HG02623 (cell line): ENCODE measurements around the gene SLC4A1AP.
"Not testable (repeated sequence)": the region's sequence is repeated elsewhere in the genome, so short reads cannot be mapped to it uniquely, and the experiment has no call there.

Experiments
- ATAC-seq: cut with Tn5 transposase; IDR thresholded peaks from one replicate; pipeline ENCODE4 v1.9.1; 2021; ENCODE audit warnings: moderate library complexity; ENCODE audit not compliant: unreplicated experiment

SLC4A1AP gene, protein sequence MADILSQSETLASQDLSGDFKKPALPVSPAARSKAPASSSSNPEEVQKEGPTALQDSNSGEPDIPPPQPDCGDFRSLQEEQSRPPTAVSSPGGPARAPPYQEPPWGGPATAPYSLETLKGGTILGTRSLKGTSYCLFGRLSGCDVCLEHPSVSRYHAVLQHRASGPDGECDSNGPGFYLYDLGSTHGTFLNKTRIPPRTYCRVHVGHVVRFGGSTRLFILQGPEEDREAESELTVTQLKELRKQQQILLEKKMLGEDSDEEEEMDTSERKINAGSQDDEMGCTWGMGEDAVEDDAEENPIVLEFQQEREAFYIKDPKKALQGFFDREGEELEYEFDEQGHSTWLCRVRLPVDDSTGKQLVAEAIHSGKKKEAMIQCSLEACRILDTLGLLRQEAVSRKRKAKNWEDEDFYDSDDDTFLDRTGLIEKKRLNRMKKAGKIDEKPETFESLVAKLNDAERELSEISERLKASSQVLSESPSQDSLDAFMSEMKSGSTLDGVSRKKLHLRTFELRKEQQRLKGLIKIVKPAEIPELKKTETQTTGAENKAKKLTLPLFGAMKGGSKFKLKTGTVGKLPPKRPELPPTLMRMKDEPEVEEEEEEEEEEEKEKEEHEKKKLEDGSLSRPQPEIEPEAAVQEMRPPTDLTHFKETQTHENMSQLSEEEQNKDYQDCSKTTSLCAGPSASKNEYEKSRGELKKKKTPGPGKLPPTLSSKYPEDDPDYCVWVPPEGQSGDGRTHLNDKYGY

GRCh38 chr2:27663285-27664153, at the start of gene SLC4A1AP, which contains the start of gene SUPT7L:
SLC4A1AP (plus strand) TSS chr2:27663889; CDS start chr2:27663915, 26 bp downstream.
SUPT7L (minus strand) TSS chr2:27663614; CDS start chr2:27662192, 1,422 bp downstream.
- ATAC-seq = peak; percentile 68

DNA sequence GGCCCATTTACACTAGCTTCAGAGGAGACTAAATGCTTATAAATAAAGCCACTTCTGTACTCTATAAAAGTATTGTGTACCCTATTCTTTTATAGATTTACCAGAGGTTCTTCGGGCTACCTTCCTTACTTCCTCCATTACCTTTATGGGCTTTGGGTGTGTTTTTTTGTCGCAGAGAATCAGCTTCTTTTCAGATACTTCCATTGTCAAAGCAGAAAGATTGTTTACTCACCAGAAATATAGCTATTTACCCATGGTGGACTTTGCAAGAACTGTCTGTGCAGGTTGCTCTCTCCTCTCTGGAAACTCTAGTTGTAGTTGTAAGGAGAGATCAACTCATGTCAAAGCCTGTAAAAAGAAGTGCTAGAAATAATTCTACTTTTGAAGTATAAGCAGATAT, 49.7 kb upstream of the SLC4A1AP start:
- no peak for ATAC-seq

DNA sequence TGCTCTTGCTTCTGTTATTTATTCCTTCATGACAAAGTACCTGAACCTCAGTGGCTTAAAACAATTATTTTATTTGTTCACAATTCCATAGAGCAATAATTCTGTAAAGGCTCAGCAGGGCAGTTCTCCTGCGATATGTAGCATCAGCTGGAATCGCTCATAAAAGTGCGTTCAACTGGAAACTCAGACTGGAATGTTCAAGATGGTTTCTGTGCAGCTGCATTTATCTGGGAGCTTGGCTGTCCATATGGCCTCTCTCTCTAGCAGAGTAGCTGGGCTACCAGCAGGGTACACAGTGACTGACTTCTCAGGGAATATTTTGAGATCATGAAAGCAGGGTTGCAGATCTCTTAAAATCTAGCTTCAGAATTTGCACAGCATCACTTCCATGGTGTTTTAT, 48.4 kb upstream of the SLC4A1AP start:
- no peak for ATAC-seq

DNA sequence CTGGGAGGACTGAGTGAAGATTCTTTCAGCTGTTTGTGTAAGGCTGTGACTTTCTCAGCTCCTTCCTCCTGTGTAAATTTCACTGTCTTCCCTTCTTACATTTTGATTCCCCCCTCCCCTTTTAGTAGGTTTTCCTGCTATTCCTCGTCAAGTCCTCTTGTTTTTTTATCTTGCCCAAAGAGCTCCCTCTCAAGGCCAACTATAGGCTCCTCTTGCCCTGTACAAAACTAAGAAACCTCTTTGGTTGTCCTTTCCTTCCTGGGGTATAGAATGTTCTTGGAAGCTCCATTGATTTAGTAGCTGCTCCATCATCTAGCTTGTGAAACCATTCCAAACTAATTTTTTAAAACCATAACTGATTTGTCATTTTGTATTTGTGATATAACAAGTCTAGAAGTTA, 42.2 kb upstream of the SLC4A1AP start:
- ATAC-seq = no peak

DNA sequence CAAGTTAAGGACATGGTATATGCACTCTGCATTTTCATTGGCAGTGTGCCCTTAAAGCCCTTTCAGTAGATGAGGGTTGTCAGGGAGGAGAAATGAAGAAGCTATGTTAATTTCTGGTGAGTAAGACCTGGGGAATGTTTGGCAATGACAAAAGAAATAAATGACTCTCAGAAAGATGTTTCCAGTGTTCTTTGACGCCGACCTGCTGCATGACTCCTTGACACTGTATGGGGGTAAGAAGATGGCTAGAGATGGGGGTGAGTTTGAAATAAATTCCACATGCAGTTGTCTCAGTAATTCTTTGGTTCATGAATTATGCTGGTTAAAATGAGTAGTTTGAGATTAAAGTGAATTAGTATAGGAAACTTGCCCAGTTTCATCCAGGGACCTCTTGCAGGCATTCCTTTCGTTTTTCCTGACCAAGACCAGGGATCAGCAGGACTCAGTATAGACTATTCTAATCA, 40.7 kb upstream of the SLC4A1AP start:
- ATAC-seq = no peak

- no peak for ATAC-seq
Measured at GRCh38 chr2:27624943-27625342, 38.7 kb upstream of the SLC4A1AP start.

GRCh38 chr2:27626323-27626722, 37.4 kb upstream of the SLC4A1AP start:
- ATAC-seq = not testable (repeated sequence)

GRCh38 chr2:27626921-27627320, 36.8 kb upstream of the SLC4A1AP start:
- ATAC-seq = not testable (repeated sequence)

GRCh38 chr2:27627963-27628766, 35.5 kb upstream of the SLC4A1AP start:
- ATAC-seq = no peak

- ATAC-seq = peak; percentile 98
Measured at GRCh38 chr2:27628767-27629709, 34.7 kb upstream of the SLC4A1AP start, which contains the start of the genes CCDC121 and GPN1. CCDC121 (minus strand) TSS chr2:27629012; CDS start chr2:27627799, 1,213 bp downstream. GPN1 (plus strand) TSS chr2:27629050; CDS start chr2:27629059, 9 bp downstream.

DNA sequence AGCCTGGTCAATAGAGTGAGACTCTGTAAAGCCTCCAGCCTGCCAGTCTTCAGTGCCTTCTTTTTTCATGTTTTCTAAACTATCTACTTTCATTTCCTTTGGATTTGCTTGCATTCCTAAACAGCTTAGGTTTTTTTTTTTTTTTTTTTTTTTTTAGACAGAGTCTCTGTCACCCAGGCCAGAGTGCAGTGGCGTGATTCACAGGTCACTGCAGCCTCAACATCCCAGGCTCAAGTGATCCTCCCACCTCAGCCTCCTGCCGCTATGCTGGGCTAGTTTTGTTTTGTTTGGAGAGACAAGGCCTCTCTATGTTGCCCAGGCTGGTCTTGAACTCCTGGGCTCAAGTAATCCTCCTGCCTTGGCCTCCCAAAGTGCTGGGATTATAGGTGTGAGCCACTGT, 33.4 kb upstream of the SLC4A1AP start:
- ATAC-seq = not testable (repeated sequence)

GRCh38 chr2:27634291-27634690, 29.4 kb upstream of the SLC4A1AP start:
- ATAC-seq = no peak

GRCh38 chr2:27636766-27637165, 26.9 kb upstream of the SLC4A1AP start:
- no peak for ATAC-seq

DNA sequence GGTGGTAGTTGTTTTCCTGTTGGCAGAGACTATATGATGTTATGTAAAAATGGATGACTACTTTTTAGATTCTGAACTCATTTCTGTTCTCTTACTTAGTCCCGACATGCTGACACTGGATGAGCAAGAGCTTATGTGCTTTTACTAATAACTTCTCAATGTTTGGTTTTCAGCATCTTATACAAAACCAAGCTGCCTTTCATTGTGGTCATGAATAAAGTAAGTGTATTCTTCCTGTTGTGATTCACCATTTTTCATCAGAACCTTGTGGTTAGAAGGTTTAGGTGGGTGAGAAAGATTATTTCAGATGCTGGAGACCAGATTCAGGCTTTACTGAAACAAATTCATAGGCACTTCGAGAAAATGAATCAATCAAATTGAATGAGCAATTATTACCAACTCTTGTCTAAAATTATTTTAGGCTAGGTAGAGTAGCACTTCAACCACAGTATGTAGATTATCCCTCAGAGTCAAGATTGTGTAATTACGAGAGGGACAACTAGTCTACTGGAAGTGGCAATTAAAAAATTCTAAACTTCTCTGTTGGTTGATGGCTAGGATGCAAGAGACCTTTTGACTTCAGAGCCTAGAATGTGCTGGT, 25.6 kb upstream of the SLC4A1AP start:
- no peak for ATAC-seq

- no peak for ATAC-seq
Measured at GRCh38 chr2:27638709-27639108, 25.0 kb upstream of the SLC4A1AP start.

GRCh38 chr2:27640722-27641245, 22.9 kb upstream of the SLC4A1AP start:
- no peak for ATAC-seq

- ATAC-seq = no peak
Measured at GRCh38 chr2:27645197-27645596, 18.5 kb upstream of the SLC4A1AP start.

DNA sequence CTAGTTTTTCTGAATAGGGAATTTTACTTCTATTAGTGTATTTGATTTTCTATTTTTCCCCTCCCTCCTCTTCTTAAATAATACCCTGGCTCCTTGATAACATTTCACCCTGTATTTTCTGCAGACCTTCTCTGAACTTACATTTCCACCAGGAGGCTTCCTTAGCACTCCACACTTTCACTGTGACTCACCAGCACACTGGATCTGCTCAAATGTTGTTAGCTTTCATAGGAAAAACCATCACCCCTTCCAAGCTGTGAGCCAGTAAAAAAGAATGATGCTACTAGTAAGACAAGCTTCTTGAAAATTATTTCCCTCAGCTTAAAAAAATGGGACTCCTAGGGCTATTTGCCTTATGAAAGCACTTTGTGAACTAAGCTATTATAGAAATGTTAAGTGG, 16.4 kb upstream of the SLC4A1AP start:
- ATAC-seq = no peak
